IPS-20b (cell line): Measurements from ENCODE around the gene HDAC10.

Experiments
- H3K27ac ChIP-seq: one replicate; pipeline ENCODE4 v1.5.1; 2013; ENCODE audit warnings: low read length
- H3K27me3 ChIP-seq: 2 replicates; pipeline ENCODE4 v1.6.1; 2013; ENCODE audit warnings: mild to moderate bottlenecking, low read length, inconsistent platforms; ENCODE audit not compliant: insufficient read depth
- H3K36me3 ChIP-seq: 2 replicates; pipeline ENCODE4 v1.6.1; 2013; ENCODE audit warnings: low read depth, mild to moderate bottlenecking, inconsistent platforms, low read length, moderate library complexity; ENCODE audit not compliant: insufficient read depth
- H3K4me1 ChIP-seq: 2 replicates; pipeline ENCODE4 v1.6.1; 2013; ENCODE audit warnings: mild to moderate bottlenecking, control low read depth, inconsistent platforms, low read length, moderate library complexity; ENCODE audit not compliant: insufficient read depth
- H3K4me3 ChIP-seq: 2 replicates; pipeline ENCODE4 v1.5.1; 2013; ENCODE audit warnings: mild to moderate bottlenecking, low read length, inconsistent platforms
- H3K9ac ChIP-seq: 2 replicates; pipeline ENCODE4 v1.6.1; 2013; ENCODE audit warnings: low read depth, mild to moderate bottlenecking, inconsistent platforms, low read length, moderate library complexity
- H3K9me3 ChIP-seq: 2 replicates; pipeline ENCODE4 v1.6.1; 2013; ENCODE audit warnings: mild to moderate bottlenecking, low read depth, low read length, inconsistent platforms; ENCODE audit not compliant: insufficient read depth

The HDAC10 gene

DNA sequence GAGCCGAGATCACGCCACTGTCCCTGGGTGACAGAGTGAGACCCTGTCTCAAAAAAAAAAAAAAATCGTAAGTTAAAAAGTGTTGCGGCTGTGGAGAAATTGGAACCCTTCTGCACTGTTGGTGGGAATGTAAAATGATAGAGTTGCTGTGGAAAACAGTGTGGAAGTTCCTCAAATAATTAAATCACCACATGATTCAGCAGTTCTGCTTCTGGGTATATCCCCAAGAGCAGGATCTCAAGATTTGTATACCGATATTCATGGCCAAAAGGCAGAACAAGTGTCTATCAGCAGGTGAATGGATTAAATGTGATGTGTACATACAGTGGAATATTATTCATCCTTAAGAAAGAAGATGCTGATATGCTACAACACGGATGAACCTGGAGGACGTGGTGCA is 46.5 kb downstream of the HDAC10 start:
- peaks cover 23% of the 10 kb centered on the region; the same call in 1 of the 2 replicates for H3K36me3 ChIP-seq
- H3K4me1 ChIP-seq: no peaks in the 10 kb centered on the region
- H3K9ac ChIP-seq: no peak overlapping the region
- H3K9me3 ChIP-seq: no peaks in the 10 kb centered on the region
- no peak overlapping the region for H3K27ac ChIP-seq
- no peak overlapping the region for H3K4me3 ChIP-seq
- peaks cover 7% of the 10 kb centered on the region; the same call in 1 of the 2 replicates for H3K27me3 ChIP-seq

- H3K9ac ChIP-seq: no peak overlapping the region
- no peak overlapping the region for H3K4me3 ChIP-seq
- H3K27me3 ChIP-seq: peaks cover 7% of the 10 kb centered on the region; the same call in 1 of the 2 replicates
- H3K27ac ChIP-seq: no peak overlapping the region
- H3K36me3 ChIP-seq: peaks cover 23% of the 10 kb centered on the region; the same call in 1 of the 2 replicates
- H3K4me1 ChIP-seq: no peaks in the 10 kb centered on the region
- H3K9me3 ChIP-seq: no peaks in the 10 kb centered on the region
These were observed 47.8 kb downstream of the HDAC10 start for GRCh38 chr22:50203288-50203687.

- peak overlapping the region; percentile 75; the same call in 1 of the 2 replicates for H3K4me3 ChIP-seq
- H3K36me3 ChIP-seq: peaks cover 23% of the 10 kb centered on the region
- H3K4me1 ChIP-seq: no peaks in the 10 kb centered on the region
- H3K27me3 ChIP-seq: peaks cover 7% of the 10 kb centered on the region; the same call in 1 of the 2 replicates
- H3K9me3 ChIP-seq: no peaks in the 10 kb centered on the region
- H3K27ac ChIP-seq: no peak overlapping the region
- H3K9ac ChIP-seq: peak overlapping the region; percentile 59; the same call in 1 of the 2 replicates
These were observed 48.9 kb downstream of the HDAC10 start for GRCh38 chr22:50202130-50202666.

DNA sequence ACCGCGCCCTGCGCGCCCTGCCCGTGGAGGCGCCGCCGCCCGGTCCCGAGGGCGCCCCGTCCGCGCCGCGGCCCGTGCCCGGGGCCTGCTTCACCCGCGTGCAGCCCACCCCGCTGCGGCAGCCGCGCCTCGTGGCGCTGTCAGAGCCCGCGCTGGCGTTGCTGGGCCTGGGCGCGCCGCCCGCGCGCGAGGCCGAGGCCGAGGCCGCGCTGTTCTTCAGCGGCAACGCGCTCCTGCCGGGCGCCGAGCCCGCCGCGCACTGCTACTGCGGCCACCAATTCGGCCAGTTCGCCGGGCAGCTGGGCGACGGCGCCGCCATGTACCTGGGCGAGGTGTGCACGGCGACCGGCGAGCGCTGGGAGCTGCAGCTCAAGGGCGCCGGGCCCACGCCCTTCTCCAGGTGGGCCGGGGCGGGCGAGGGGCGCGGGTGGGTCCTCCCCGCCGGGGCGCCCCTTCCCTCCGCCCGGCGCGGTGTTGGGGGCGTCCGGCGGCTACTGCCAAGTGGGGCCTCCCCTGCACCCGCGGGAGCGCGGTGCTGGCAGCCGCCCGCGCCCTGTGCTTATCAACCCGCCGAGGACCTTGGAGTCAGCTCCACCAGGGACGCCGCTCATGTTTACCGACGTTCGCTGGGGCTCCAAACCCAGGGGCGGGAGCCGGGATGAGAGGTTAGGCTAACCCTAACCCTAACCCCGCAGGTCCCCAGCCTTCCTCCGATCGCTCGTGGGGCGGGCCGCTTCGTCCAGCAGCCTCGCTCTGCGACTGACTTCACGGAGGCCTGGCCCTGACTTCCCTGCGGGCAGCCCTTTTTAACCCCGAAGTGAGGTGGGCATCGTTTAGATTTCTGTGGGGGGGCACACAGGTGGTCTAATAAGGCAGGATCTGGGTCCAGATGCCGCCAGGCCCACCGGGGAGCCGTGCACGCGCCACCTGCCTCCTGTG is 49.6 kb downstream of the HDAC10 start:
- H3K27me3 ChIP-seq: peaks cover 7% of the 10 kb centered on the region; the same call in 1 of the 2 replicates
- H3K4me3 ChIP-seq: peak overlapping the region; percentile 75
- peak overlapping the region; percentile 59; the same call in 1 of the 2 replicates for H3K9ac ChIP-seq
- peaks cover 23% of the 10 kb centered on the region for H3K36me3 ChIP-seq
- no peaks in the 10 kb centered on the region for H3K4me1 ChIP-seq
- no peaks in the 10 kb centered on the region for H3K9me3 ChIP-seq
- no peak overlapping the region for H3K27ac ChIP-seq

DNA sequence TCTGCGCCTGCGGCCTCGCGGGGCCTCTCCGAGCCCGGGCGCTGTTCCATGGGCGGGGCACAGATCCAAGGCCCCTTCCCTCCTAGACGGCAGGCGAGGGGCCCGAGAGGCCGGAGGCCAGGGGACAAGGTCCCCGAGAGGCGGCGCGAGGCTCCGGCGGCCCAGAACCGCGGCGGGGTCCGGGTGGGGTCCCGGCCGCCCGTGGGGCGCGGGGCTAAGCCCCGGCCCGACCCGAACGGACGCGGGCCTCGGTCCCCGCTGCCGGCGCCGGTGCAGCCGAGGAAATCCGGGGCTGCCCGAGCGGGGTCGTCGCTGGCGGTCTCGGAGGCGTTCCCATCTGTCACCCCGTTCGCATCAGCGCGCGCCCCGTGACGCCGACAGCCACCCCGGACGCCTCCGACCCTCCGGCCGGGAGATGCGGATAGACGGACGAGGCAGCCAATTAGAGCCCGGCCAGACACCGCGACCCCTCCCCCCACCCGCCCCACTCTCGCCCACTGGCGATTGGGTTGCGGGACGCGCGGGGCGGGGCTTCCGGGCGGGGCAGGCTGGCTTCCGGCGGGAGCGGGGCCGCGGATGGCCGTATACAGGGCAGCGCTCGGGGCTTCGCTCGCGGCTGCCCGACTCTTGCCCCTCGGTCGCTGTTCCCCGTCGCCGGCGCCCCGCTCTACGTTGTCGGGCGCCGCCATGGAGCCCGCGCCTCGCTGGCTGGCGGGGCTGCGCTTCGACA is 50.4 kb downstream of the HDAC10 start, which contains the start of gene SELENOO:
Gene SELENOO (plus strand): TSS at position 551 of the 730 bp plus-strand sequence. CDS start 26 bp downstream, at position 577.
- Histone ChIP-seq H3K4me3 (peak within 1 kb of the TSS; percentile 75), H3K27me3 (peaks cover 7% of the 10 kb centered on the region; the same call in 1 of the 2 replicates), H3K4me1 (no peaks in the 10 kb centered on the region), H3K36me3 (peaks cover 18% of the 10 kb centered on the region), H3K9me3 (no peaks in the 10 kb centered on the region), H3K27ac (no peak within 1 kb of the TSS), H3K9ac (peak within 1 kb of the TSS; percentile 59; the same call in 1 of the 2 replicates)

DNA sequence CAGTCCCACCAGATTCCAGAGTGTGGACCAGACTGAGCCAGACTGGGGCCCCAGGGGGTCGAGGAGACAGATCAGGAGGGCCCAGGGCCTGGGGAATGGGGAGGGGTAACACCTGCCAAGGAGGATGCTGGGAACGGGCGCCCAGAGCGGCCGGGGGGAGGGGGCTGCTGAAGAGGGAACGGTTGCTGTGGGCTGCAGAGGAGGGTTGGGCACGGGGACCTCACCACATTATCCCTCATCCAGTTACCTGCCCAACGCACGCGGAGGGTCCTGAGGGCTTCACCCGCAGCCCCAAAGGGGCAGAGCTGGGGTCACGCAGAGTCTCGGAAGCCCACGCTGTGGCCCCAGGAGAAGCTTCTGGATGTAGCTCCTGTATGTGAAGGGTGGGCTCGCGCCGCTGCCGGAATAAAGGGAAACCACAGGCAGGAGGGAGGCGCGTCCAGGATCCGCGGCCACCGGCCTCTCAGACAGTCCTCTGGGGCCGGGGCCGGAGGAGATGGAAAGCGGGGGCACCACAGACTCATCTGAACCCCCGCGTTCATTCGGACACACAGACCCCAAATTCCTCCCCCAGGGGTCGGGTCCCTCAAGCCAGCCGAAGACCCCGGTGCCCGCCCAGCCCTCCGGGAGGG is 51.1 kb downstream of the HDAC10 start:
- peaks cover 7% of the 10 kb centered on the region; the same call in 1 of the 2 replicates for H3K27me3 ChIP-seq
- no peaks in the 10 kb centered on the region for H3K4me1 ChIP-seq
- H3K36me3 ChIP-seq: peaks cover 18% of the 10 kb centered on the region
- H3K9ac ChIP-seq: peak overlapping the region; percentile 48; the same call in 1 of the 2 replicates
- no peaks in the 10 kb centered on the region for H3K9me3 ChIP-seq
- peak overlapping the region; percentile 75 for H3K4me3 ChIP-seq
- H3K27ac ChIP-seq: no peak overlapping the region

- Histone ChIP-seq H3K9ac (no peak overlapping the region; the same call in 1 of the 2 replicates), H3K9me3 (no peaks in the 10 kb centered on the region), H3K27me3 (peaks cover 7% of the 10 kb centered on the region; the same call in 1 of the 2 replicates), H3K36me3 (peaks cover 25% of the 10 kb centered on the region), H3K4me3 (peak overlapping the region; percentile 75; the same call in 1 of the 2 replicates), H3K27ac (no peak overlapping the region), H3K4me1 (no peaks in the 10 kb centered on the region)
These were observed 51.8 kb downstream of the HDAC10 start for GRCh38 chr22:50199251-50199721.

DNA sequence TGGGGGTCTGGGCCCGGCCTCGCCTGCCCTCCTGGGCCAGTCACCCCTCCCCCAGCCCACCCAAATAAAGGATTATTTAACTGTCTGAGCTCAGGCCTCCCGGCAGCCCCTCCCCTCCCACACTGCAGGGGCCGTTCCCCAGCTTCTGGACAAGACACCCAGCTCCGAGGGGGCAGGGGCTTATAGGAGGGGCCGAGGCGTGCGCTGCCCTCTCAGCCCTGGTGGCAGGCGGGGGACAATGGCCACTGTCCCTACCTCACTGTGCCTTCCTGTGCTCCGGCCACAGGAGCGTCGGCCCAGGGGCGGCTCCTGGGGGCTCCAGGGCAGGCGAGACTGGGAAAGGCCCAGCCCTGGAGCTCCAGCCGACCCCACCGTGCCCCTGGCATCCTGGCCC is 52.4 kb downstream of the HDAC10 start:
- Histone ChIP-seq H3K9me3 (no peaks in the 10 kb centered on the region), H3K36me3 (peaks cover 24% of the 10 kb centered on the region), H3K9ac (no peak overlapping the region), H3K27me3 (peaks cover 7% of the 10 kb centered on the region; the same call in 1 of the 2 replicates), H3K4me3 (no peak overlapping the region), H3K27ac (no peak overlapping the region), H3K4me1 (no peaks in the 10 kb centered on the region)

GRCh38 chr22:50197856-50198623 is 53.0 kb downstream of the HDAC10 start:
- Histone ChIP-seq H3K4me3 (no peak overlapping the region), H3K27ac (no peak overlapping the region), H3K9me3 (no peaks in the 10 kb centered on the region), H3K9ac (no peak overlapping the region), H3K4me1 (no peaks in the 10 kb centered on the region), H3K36me3 (peaks cover 18% of the 10 kb centered on the region), H3K27me3 (peaks cover 7% of the 10 kb centered on the region; the same call in 1 of the 2 replicates)

DNA sequence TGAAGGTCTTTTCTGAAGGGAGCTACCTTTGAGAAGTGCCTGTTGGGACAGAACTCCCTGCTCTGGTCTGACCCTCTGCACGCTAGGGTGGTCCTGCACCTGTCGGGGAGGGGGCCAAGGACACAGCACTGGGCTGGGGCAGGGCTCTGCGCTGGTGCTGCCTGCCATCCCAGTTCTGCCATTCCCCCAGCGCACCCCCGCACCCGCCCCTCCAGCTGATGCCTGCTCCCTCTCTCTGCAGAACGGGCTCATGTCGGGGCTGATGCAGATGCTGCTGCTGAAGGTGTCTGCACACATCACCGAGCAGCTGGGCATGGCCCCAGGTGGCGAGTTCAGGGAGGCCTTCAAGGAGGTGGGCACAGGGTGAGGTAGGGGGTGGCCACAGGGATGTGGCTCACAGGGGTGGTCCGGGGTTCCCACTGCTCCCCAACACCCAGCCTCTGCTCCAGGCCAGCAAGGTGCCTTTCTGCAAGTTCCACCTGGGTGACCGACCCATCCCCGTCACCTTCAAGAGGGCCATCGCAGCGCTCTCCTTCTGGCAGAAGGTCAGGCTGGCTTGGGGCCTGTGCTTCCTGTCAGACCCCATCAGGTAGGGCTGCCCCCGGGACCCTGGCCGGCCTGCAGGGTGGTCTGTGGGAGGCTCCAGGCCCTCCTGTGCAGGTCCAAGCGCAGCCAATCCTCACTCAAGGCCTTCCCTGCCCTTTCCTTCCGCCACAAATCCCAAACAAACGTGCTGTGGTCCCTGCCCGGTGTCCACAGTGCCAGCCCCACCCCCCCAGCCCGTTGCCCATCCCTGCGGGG is 53.9 kb downstream of the HDAC10 start:
- Histone ChIP-seq H3K9me3 (no peaks in the 10 kb centered on the region), H3K27ac (no peak overlapping the region), H3K36me3 (peaks cover 15% of the 10 kb centered on the region), H3K4me1 (no peaks in the 10 kb centered on the region), H3K9ac (no peak overlapping the region), H3K4me3 (no peak overlapping the region), H3K27me3 (peaks cover 7% of the 10 kb centered on the region; the same call in 1 of the 2 replicates)
